ENCODE results near the gene SIT1. TPM values are rescaled to one million over a fixed set of nuclear protein-coding genes. Genes with fewer than 3 reads are reported as not detected.

SIT1 gene
- polyA plus RNA-seq, 2 of the 4 experiments (the other 2 are of a cell fraction), result not detected

DNA sequence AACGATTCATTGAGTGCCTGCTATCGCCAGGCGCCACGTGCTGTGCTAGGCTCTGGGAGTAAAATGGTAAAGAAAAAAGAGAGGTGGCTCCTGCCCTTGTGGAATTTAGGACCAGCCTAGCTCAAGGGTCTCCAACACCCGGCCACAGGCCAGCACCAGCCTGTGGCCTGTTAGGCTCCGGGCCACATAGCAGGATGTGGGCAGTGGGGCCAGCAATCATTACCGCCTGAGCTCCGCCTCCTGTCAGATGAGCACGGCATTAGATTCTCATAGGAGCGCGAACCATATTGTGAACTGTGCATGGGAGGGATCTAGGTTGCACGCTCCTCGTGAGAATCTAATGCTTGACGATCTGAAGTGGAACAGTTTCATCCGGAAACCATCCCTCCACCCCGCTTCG, 5.6 kb upstream of the SIT1 start (continued):
- TF ChIP-seq CBX2 (IDR thresholded peaks at IDR 0.05; ENCODE audit: borderline replicate concordance, low read depth) (no peak), ZFP36 (IDR thresholded peaks at IDR 0.05; ENCODE audit: borderline replicate concordance, partially characterized antibody) (no peak), RARB (CRISPR knock-in tag; IDR thresholded peaks at IDR 0.05) (no peak)

DNA sequence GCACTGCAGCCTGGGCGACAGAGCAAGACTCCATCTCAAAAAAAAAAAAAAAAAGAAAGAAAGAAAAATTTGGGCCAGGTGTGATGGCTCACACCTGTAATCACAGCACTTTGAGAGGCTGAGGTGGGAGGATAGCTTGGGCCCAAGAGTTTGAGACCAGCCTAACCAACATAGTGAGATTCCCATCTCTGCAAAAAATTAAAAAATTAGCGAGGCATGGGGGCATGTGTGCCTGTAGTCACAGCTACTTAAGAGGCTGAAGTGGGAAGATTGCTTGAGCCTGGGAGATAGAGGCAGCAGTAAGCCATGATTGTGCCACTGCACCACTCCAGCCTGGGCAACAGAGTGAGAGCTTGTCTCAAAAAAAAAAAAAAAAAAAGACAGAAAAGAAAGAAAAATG, 2.9 kb upstream of the SIT1 start:
- no peak for DNase-seq (ENCODE audit: low read depth in 1 of 2, low spot score in 1 of 2)
- WGBS (ENCODE audit: missing lambda C conversion rate), result 82% methylated on average over 2 of the region's 2 CpGs
- CTCF ChIA-PET, result interaction anchor here (0.9 to 10.6 kb wide), 5 partner anchors 9 to 537 kb away, joined by 3 to 243 read pairs (median 4); partner anchors contain the start of genes CREB3 and TLN1

DNA sequence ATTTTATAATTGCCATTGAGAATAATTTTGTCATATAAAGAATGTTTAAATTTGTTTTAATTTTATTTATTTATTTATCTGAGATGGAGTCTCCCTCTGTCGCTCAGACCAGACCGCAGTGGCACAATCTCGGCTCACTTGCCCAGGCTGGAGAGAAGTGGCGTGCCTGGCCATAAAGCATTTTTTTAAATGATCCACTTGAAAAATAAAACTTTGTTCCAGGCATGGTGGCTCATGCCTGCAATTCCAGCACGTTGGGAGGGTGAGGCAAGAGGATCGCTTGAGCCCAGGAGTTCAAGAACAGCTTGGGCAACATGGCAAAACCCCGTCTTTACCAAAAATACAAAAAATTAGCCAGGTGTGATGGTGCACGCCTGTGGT, 2.1 kb upstream of the SIT1 start:
- TF ChIP-seq ZNF302 (CRISPR knock-in tag; IDR thresholded peaks at IDR 0.05) (no peak), RARB (CRISPR knock-in tag; IDR thresholded peaks at IDR 0.05) (no peak), EHF (CRISPR knock-in tag; IDR thresholded peaks at IDR 0.05) (no peak), NPAS2 (CRISPR knock-in tag; IDR thresholded peaks at IDR 0.05; ENCODE audit: borderline replicate concordance) (no peak), FOSB (CRISPR knock-in tag; IDR thresholded peaks at IDR 0.05) (no peak), MAFK (IDR thresholded peaks at IDR 0.05; ENCODE audit: partially characterized antibody) (no peak), HOXA7 (CRISPR knock-in tag; IDR thresholded peaks at IDR 0.05) (no peak), CEBPB (IDR thresholded peaks at IDR 0.05) (no peak), MAZ (IDR thresholded peaks at IDR 0.05; ENCODE audit: borderline replicate concordance, low read depth, low read length) (no peak)
- TF ChIP-seq, protein P1, sequence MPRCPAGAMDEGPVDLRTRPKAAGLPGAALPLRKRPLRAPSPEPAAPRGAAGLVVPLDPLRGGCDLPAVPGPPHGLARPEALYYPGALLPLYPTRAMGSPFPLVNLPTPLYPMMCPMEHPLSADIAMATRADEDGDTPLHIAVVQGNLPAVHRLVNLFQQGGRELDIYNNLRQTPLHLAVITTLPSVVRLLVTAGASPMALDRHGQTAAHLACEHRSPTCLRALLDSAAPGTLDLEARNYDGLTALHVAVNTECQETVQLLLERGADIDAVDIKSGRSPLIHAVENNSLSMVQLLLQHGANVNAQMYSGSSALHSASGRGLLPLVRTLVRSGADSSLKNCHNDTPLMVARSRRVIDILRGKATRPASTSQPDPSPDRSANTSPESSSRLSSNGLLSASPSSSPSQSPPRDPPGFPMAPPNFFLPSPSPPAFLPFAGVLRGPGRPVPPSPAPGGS (IDR thresholded peaks at IDR 0.05), result no peak
- TF ChIP-seq, protein P2, sequence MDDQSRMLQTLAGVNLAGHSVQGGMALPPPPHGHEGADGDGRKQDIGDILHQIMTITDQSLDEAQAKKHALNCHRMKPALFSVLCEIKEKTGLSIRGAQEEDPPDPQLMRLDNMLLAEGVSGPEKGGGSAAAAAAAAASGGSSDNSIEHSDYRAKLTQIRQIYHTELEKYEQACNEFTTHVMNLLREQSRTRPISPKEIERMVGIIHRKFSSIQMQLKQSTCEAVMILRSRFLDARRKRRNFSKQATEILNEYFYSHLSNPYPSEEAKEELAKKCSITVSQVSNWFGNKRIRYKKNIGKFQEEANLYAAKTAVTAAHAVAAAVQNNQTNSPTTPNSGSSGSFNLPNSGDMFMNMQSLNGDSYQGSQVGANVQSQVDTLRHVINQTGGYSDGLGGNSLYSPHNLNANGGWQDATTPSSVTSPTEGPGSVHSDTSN (IDR thresholded peaks at IDR 0.05), result no peak
- Histone ChIP-seq H3K4me1 (peaks cover 25% of the 10 kb centered on the region), H3K9me3 (no peaks in the 10 kb centered on the region), H3K4me2 (peak overlapping the region; percentile 73), H3K27ac (peak overlapping the region; percentile 32 to 77; a peak in 4 of 6 replicates), H3K4me3 (no peak overlapping the region)
- FAIRE-seq (no peak), DNase-seq (ENCODE audit: low read depth in 1 of 2, low spot score in 1 of 2) (no peak), ATAC-seq (no peak)
- POLR2A ChIA-PET, result interaction anchor here (0.6 kb wide), 1 partner anchor 33 kb away, joined by 3 read pairs; no protein-coding TSS in a partner anchor
- CTCF ChIA-PET, result interaction anchor here (0.9 to 10.6 kb wide), 4 partner anchors 43 to 536 kb away, joined by 4 to 243 read pairs (median 5); partner anchors contain the start of genes CREB3 and TLN1
- 47% methylated on average over 8 of the region's 8 CpGs for WGBS (ENCODE audit: missing lambda C conversion rate)

More for the DNA sequence above, 2.9 kb upstream of the SIT1 start:
- POLR2A ChIA-PET, result interaction anchor here (0.6 kb wide), 1 partner anchor 53 kb away, joined by 6 read pairs; no protein-coding TSS in a partner anchor
- Histone ChIP-seq H3K27ac (no peak overlapping the region; a peak in 1 of 6 replicates), H3K9me3 (no peaks in the 10 kb centered on the region), H3K4me2 (no peak overlapping the region; the same call in 2 of the 3 replicates), H3K4me1 (peaks cover 25% of the 10 kb centered on the region), H3K4me3 (no peak overlapping the region)
- FAIRE-seq (no peak), ATAC-seq (no peak)
- TF ChIP-seq EP300 (IDR thresholded peaks at IDR 0.05) (no peak), NR3C1 (IDR thresholded peaks at IDR 0.05) (no peak), CBX2 (IDR thresholded peaks at IDR 0.05; ENCODE audit: borderline replicate concordance, low read depth) (no peak), NPAS2 (CRISPR knock-in tag; IDR thresholded peaks at IDR 0.05; ENCODE audit: borderline replicate concordance) (no peak), ZNF302 (CRISPR knock-in tag; IDR thresholded peaks at IDR 0.05) (no peak), RARB (CRISPR knock-in tag; IDR thresholded peaks at IDR 0.05) (no peak), POLR2A (IDR thresholded peaks at IDR 0.05; ENCODE audit: low read length) (no peak), HOXB5 (CRISPR knock-in tag; IDR thresholded peaks at IDR 0.05) (no peak), KDM5A (IDR thresholded peaks at IDR 0.05) (no peak), ESRRA (IDR thresholded peaks at IDR 0.05; ENCODE audit: borderline replicate concordance, low read length) (no peak), POLR2AphosphoS2 (conservative IDR thresholded peaks at IDR 0.05; ENCODE audit: low read length) (no peak), RFX5 (IDR thresholded peaks at IDR 0.05) (no peak), MAZ (IDR thresholded peaks at IDR 0.05; ENCODE audit: borderline replicate concordance, low read depth, low read length) (no peak)
- TF ChIP-seq, protein P3, sequence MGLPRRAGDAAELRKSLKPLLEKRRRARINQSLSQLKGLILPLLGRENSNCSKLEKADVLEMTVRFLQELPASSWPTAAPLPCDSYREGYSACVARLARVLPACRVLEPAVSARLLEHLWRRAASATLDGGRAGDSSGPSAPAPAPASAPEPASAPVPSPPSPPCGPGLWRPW (IDR thresholded peaks at IDR 0.05), result no peak
- TF ChIP-seq, protein P4, sequence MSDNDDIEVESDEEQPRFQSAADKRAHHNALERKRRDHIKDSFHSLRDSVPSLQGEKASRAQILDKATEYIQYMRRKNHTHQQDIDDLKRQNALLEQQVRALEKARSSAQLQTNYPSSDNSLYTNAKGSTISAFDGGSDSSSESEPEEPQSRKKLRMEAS (IDR thresholded peaks at IDR 0.05), result no peak
- TF ChIP-seq, protein P5, sequence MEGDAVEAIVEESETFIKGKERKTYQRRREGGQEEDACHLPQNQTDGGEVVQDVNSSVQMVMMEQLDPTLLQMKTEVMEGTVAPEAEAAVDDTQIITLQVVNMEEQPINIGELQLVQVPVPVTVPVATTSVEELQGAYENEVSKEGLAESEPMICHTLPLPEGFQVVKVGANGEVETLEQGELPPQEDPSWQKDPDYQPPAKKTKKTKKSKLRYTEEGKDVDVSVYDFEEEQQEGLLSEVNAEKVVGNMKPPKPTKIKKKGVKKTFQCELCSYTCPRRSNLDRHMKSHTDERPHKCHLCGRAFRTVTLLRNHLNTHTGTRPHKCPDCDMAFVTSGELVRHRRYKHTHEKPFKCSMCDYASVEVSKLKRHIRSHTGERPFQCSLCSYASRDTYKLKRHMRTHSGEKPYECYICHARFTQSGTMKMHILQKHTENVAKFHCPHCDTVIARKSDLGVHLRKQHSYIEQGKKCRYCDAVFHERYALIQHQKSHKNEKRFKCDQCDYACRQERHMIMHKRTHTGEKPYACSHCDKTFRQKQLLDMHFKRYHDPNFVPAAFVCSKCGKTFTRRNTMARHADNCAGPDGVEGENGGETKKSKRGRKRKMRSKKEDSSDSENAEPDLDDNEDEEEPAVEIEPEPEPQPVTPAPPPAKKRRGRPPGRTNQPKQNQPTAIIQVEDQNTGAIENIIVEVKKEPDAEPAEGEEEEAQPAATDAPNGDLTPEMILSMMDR (IDR thresholded peaks at IDR 0.05), result no peak
